OCI-LY1 (cell line): ENCODE measurements around the gene SULT1A4.
"Not testable (repeated sequence)": the region's sequence is repeated elsewhere in the genome, so short reads cannot be mapped to it uniquely, and the experiment has no call there.

ENCODE experiments used
- EZH2 ChIP-seq: fragments of 200-600 bp; sonication (generic), shearing (Covaris generic); IDR thresholded peaks from 2 replicates; pipeline ENCODE4 v1.8.0; 2017; ENCODE audit warnings: borderline replicate concordance, mixed run types, mild to moderate bottlenecking, antibody characterized with exemption, low read length, moderate library complexity, mixed read lengths
- TF ChIP-seq, protein P1 (sequence below): fragments of 200-600 bp; sonication (generic), shearing (Covaris generic); IDR thresholded peaks from 2 replicates; pipeline ENCODE4 v1.5.1; 2017; ENCODE audit warnings: mild to moderate bottlenecking, antibody characterized with exemption, low read length, moderate library complexity, mixed read lengths

- TF ChIP-seq, protein P1, sequence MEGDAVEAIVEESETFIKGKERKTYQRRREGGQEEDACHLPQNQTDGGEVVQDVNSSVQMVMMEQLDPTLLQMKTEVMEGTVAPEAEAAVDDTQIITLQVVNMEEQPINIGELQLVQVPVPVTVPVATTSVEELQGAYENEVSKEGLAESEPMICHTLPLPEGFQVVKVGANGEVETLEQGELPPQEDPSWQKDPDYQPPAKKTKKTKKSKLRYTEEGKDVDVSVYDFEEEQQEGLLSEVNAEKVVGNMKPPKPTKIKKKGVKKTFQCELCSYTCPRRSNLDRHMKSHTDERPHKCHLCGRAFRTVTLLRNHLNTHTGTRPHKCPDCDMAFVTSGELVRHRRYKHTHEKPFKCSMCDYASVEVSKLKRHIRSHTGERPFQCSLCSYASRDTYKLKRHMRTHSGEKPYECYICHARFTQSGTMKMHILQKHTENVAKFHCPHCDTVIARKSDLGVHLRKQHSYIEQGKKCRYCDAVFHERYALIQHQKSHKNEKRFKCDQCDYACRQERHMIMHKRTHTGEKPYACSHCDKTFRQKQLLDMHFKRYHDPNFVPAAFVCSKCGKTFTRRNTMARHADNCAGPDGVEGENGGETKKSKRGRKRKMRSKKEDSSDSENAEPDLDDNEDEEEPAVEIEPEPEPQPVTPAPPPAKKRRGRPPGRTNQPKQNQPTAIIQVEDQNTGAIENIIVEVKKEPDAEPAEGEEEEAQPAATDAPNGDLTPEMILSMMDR = not testable (repeated sequence)
- TF ChIP-seq EZH2 = not testable (repeated sequence)
Measured at GRCh38 chr16:29472065-29472464, 12.4 kb downstream of the SULT1A4 start.
